HG03175 (cell line): Measurements from ENCODE around the gene FBXW5.

Experiments used
- ATAC-seq: cut with Tn5 transposase; IDR thresholded peaks from one replicate; pipeline ENCODE4 v1.9.1; 2021; ENCODE audit warnings: mild to moderate bottlenecking, moderate library complexity; ENCODE audit not compliant: unreplicated experiment

FBXW5 gene

GRCh38 chr9:136962163-136962562 lies 17.6 kb upstream of the FBXW5 start:
- ATAC-seq, result no peak

GRCh38 chr9:136961279-136962065 lies 16.9 kb upstream of the FBXW5 start:
- no peak for ATAC-seq

DNA sequence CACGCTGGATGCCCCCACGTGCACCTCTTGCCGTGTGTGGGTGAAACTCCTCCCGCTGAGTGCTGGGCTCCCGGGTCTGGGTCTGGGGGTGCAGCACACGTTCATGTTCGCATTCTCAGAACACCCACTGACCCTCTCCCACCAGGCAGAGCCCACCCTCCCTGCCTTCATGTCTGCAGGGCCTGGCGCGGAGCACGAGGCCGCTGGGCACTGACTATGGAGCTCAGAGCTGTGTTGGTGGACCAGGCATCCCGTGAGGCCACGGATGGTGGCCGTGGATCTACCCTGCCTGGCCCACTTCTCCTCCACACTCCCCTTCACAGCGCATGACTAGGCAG lies 16.4 kb upstream of the FBXW5 start:
- no peak for ATAC-seq

DNA sequence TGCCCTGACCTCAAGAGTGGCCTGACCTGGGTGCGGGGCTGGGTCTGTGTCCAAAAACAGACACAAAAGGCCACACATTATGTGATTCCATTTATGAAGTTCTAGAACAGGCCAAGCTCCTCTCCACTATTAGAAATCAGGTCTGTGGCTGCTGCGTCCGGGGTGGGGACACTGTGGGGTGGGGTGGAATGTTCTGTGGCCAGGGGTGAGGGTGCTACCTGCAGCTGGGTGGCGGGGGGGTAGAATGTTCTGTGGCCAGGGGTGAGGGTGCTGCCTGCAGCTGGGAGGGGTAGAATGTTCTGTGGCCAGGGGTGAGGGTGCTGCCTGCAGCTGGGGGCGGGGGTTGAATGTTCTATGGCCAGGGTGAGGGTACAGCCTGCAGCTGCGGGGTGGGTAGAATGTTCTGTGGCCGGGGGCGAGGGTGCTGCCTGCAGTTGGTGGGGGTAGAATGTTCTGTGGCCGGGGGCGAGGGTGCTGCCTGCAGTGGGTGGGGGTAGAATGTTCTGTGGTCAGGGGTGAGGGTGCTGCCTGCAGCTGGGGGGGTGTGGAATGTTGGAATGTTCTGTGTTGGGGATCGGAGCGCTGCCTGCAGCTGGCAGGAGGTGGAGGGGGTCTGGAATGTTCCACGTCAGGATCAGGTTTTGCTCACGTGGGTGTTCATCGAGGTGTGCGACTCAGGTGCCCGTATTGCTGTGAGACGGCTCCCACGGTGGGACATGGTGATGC lies 15.8 kb upstream of the FBXW5 start:
- ATAC-seq, result no peak

GRCh38 chr9:136958898-136959850 lies 14.6 kb upstream of the FBXW5 start:
- ATAC-seq, result no peak

- no peak for ATAC-seq
Measured at GRCh38 chr9:136958473-136958872, 13.9 kb upstream of the FBXW5 start.

DNA sequence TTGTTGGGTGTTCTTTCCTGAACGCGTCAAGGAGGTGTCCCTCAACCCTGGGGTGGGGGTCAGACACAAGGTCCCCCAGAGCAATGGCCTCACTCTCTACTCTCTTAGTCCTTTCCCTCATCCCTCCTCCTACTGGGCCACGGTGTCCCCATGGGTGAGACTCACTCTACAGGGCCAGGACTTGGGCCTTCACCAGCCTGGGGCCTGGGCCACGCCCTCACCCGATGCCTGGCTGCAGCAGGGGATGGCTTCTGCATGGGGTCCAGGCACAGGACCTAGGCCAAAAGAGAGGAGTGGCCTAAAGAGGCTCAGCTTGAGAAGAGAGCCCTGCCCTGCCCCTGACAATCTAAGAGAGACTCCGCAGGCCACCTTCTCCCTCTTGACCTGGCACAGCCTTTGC lies 13.4 kb upstream of the FBXW5 start:
- ATAC-seq, result no peak

- no peak for ATAC-seq
Measured at GRCh38 chr9:136957461-136957860, 12.9 kb upstream of the FBXW5 start.

GRCh38 chr9:136956604-136957003 lies 12.1 kb upstream of the FBXW5 start:
- ATAC-seq, result no peak

DNA sequence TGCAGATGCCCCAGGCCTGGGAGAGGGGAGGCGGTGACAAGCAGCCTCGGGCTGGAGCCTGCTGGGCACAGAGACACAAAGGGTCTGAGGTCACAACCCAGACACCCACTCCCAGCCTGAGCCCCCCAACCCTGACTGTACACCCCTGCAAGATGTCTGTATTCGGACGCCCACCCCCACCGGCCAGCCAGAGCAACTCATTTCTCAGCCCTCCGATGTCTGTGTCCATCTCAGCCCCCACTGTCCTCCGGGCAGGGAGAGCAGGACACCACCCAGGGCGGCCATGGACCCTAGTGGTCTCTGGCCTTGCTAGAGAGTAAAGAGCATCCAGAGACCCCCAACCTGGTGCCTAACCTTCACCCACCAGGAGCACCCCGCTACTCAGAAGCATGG lies 11.4 kb upstream of the FBXW5 start:
- ATAC-seq, result no peak

- ATAC-seq, result no peak
Measured at GRCh38 chr9:136955202-136955942, 10.8 kb upstream of the FBXW5 start.

GRCh38 chr9:136954270-136955083 lies 9.9 kb upstream of the FBXW5 start:
- no peak for ATAC-seq

DNA sequence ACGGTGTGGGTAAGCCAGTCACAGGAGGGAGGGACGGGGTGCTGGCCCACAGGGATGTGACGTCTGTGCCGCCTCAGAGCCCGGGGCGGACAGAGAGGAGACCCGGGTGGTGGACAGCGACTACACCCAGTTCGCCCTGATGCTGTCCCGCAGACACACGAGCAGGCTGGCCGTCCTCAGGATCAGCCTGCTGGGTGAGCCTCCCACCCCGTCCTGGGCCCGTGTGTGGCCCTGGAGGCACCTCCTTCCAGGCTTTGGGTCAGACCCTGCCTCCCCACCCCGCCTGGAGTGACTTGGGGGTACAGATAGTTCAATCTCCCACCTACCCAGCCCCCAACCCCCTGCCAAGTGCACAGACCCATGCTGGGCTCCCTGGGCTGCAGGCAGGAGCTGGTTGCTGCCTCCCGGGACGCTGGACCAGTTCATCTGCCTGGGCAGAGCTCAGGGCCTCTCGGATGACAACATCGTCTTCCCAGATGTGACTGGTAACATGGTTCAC lies 9.3 kb upstream of the FBXW5 start:
- no peak for ATAC-seq

GRCh38 chr9:136952876-136953770 lies 8.6 kb upstream of the FBXW5 start:
- no peak for ATAC-seq

DNA sequence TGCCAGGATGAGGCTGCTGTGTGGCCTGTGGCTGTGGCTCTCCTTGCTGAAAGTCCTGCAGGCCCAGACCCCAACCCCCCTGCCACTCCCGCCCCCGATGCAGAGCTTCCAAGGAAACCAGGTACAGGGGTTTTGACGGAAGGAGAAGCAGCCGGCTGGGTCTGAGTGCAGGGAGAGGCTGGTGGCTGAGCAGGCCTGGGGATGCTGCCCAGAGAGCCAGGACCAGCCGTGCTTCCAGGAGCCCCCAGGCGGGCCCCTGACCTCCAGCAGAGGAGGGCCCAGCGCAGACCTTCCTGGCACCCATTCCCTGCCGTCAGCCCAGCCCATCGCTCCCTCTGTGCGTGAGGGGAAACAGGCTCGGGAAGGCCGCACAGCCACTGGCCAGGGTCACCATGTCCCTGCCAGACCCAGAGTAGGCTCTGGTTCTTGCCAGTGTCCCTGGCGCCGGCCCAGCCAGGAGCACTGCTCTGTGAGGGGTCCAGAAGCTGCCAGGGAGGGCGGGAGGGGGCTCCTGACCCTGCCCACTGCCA lies 7.8 kb upstream of the FBXW5 start:
- no peak for ATAC-seq

DNA sequence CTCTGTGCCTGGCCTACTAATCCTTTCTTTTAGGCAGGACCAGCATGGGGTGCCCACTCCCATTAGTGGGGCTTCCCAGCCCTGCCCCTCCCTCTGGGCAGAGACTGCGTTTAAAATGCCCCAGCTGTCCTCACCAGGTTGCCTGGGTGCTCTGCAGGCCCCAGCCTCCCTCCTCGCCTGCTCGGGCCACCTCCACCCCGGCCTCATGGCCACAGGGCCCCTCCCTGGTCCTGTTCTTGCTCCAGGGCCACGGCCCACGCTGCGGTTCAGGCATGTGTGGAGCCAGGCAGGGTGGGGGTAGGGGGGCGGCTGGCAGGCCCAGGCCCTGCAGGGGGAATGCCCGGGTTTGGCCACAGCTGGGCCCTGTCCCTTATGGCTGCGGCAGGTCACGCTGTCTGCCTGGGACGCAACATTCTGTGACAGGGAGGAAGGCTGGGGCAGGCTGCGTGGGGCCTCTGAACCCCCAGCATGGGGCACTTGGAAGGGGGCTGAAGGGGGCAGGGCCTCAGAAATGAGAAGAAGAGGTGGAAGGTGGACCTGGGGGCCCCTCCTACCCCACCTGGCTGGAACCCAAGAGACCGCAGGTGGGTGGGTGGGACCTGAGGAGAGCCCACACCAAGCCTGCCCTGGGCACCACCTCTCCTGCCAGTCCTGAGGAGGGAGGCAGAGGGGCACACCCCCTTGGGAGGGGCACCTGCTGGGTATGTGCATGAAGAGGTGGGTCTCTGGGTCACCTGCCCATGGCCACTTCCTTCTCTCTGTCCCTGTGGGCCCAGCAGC lies 7.2 kb upstream of the FBXW5 start, which contains the start of gene LCN12:
Gene LCN12 (plus strand): TSS at position 733 of the 780 bp plus-strand sequence. CDS start 55 bp downstream, outside the sequence.
- ATAC-seq, result no peak

- ATAC-seq, result no peak
Measured at GRCh38 chr9:136950656-136951276, 6.2 kb upstream of the FBXW5 start.
